MM.1S (cell line): Measurements from ENCODE around the gene SCO1.

ENCODE experiments used
- DNase-seq: peaks from one replicate; pipeline ENCODE4 v3.0.0-alpha.2; 2015
- H2AFZ ChIP-seq: fragments of 300-600 bp; sonication (generic); 2 replicates; pipeline ENCODE4 v1.6.0; 2016; ENCODE audit warnings: antibody characterized with exemption, low read length
- H3F3A ChIP-seq: fragments of 300-600 bp; sonication (generic); 2 replicates; pipeline ENCODE4 v1.6.1; 2016; ENCODE audit warnings: mild to moderate bottlenecking, antibody characterized with exemption, low read length, moderate library complexity, mixed read lengths; ENCODE audit not compliant: insufficient read depth
- H3K27ac ChIP-seq: fragments of 300-600 bp; sonication (generic); 2 replicates; pipeline ENCODE4 v1.5.1; 2016; ENCODE audit warnings: mild to moderate bottlenecking, low read length
- H3K27me3 ChIP-seq: fragments of 300-600 bp; sonication (generic); replicated peaks from 2 replicates; pipeline ENCODE4 v1.6.0; 2016; ENCODE audit warnings: low read length; ENCODE audit not compliant: insufficient read depth
- H3K36me3 ChIP-seq: fragments of 300-600 bp; sonication (generic); replicated peaks from 2 replicates; pipeline ENCODE4 v1.6.1; 2016; ENCODE audit warnings: mild to moderate bottlenecking, low read length, mixed read lengths; ENCODE audit not compliant: insufficient read depth
- H3K4me1 ChIP-seq: fragments of 300-600 bp; sonication (generic); 2 replicates; pipeline ENCODE4 v1.6.1; 2016; ENCODE audit warnings: low read length, mixed read lengths
- H3K4me2 ChIP-seq: fragments of 300-600 bp; sonication (generic); 2 replicates; pipeline ENCODE4 v1.6.0; 2016; ENCODE audit warnings: low read depth, low read length
- H3K4me3 ChIP-seq: fragments of 300-600 bp; sonication (generic); 2 replicates; pipeline ENCODE4 v1.5.1; 2016; ENCODE audit warnings: low read length, mixed read lengths
- H3K79me2 ChIP-seq: fragments of 300-600 bp; sonication (generic); 2 replicates; pipeline ENCODE4 v1.6.1; 2016; ENCODE audit warnings: mixed run types, low read length, mixed read lengths
- H3K9ac ChIP-seq: fragments of 300-600 bp; sonication (generic); 2 replicates; pipeline ENCODE4 v1.6.1; 2016; ENCODE audit warnings: low read length, mixed read lengths
- H3K9me2 ChIP-seq: fragments of 300-600 bp; sonication (generic); replicated peaks from 2 replicates; pipeline ENCODE4 v1.6.1; 2016; ENCODE audit warnings: mild to moderate bottlenecking, low read length, mixed read lengths; ENCODE audit not compliant: insufficient read depth
- H3K9me3 ChIP-seq: fragments of 300-600 bp; sonication (generic); replicated peaks from 2 replicates; pipeline ENCODE4 v1.6.1; 2016; ENCODE audit warnings: mild to moderate bottlenecking, low read length, mixed read lengths; ENCODE audit not compliant: insufficient read depth
- H4K20me1 ChIP-seq: fragments of 300-600 bp; sonication (generic); 2 replicates; pipeline ENCODE4 v1.6.1; 2016; ENCODE audit warnings: mild to moderate bottlenecking, low read length, moderate library complexity, mixed read lengths; ENCODE audit not compliant: insufficient read depth
- CTCF ChIP-seq: fragments of 300-600 bp; sonication (generic); IDR thresholded peaks from 2 replicates; pipeline ENCODE4 v1.5.1; 2016; ENCODE audit warnings: antibody characterized with exemption, low read length, mixed read lengths
- EZH2 ChIP-seq: fragments of 300-600 bp; sonication (generic); optimal IDR thresholded peaks from 2 replicates; pipeline ENCODE3; 2017; ENCODE audit warnings: low read depth, mild to moderate bottlenecking, antibody characterized with exemption, low read length, mixed read lengths
- EZH2phosphoT487 ChIP-seq: fragments of 300-600 bp; sonication (generic); IDR thresholded peaks from 2 replicates; pipeline ENCODE4 v1.6.1; 2018; ENCODE audit warnings: antibody characterized with exemption, low read length

SCO1 gene

GRCh38 chr17:10651927-10652326 lies 45.4 kb downstream of the SCO1 start:
- TF ChIP-seq EZH2 (no peak), EZH2phosphoT487 (no peak), CTCF (no peak)
- Histone ChIP-seq H3K27me3 (no peaks in the 10 kb centered on the region), H3F3A (no peaks in the 10 kb centered on the region), H4K20me1 (no peaks in the 10 kb centered on the region), H3K79me2 (no peaks in the 10 kb centered on the region), H3K27ac (no peak overlapping the region), H3K9ac (no peak overlapping the region), H2AFZ (no peak overlapping the region), H3K4me2 (no peak overlapping the region), H3K4me1 (no peaks in the 10 kb centered on the region), H3K36me3 (no peaks in the 10 kb centered on the region), H3K4me3 (no peak overlapping the region), H3K9me2 (no peaks in the 10 kb centered on the region), H3K9me3 (no peaks in the 10 kb centered on the region)
- no peak for DNase-seq

- no peak overlapping the region for H3K9ac ChIP-seq
- TF ChIP-seq EZH2phosphoT487 = no peak
- no peak for TF ChIP-seq CTCF
- TF ChIP-seq EZH2 = no peak
- H3K79me2 ChIP-seq = no peaks in the 10 kb centered on the region
- H3K27ac ChIP-seq = no peak overlapping the region
- no peak overlapping the region for H3K4me3 ChIP-seq
- H3K9me2 ChIP-seq = no peaks in the 10 kb centered on the region
- no peaks in the 10 kb centered on the region for H3K36me3 ChIP-seq
- no peaks in the 10 kb centered on the region for H3K27me3 ChIP-seq
- H4K20me1 ChIP-seq = no peaks in the 10 kb centered on the region
- no peak overlapping the region for H3K4me2 ChIP-seq
- DNase-seq = no peak
- no peak overlapping the region for H2AFZ ChIP-seq
- H3K9me3 ChIP-seq = no peaks in the 10 kb centered on the region
- no peaks in the 10 kb centered on the region for H3F3A ChIP-seq
- H3K4me1 ChIP-seq = no peaks in the 10 kb centered on the region
Observed at GRCh38 chr17:10649602-10650001, 47.7 kb downstream of the SCO1 start.

- H3K36me3 ChIP-seq = no peaks in the 10 kb centered on the region
- H3K27me3 ChIP-seq = no peaks in the 10 kb centered on the region
- no peak overlapping the region for H3K9ac ChIP-seq
- H3K79me2 ChIP-seq = no peaks in the 10 kb centered on the region
- no peaks in the 10 kb centered on the region for H3K9me2 ChIP-seq
- H3F3A ChIP-seq = no peaks in the 10 kb centered on the region
- no peaks in the 10 kb centered on the region for H3K4me1 ChIP-seq
- no peaks in the 10 kb centered on the region for H3K9me3 ChIP-seq
- TF ChIP-seq CTCF = no peak
- TF ChIP-seq EZH2phosphoT487 = no peak
- TF ChIP-seq EZH2 = no peak
- H3K27ac ChIP-seq = no peak overlapping the region
- no peak overlapping the region for H3K4me2 ChIP-seq
- H2AFZ ChIP-seq = no peak overlapping the region
- DNase-seq = no peak
- no peaks in the 10 kb centered on the region for H4K20me1 ChIP-seq
- H3K4me3 ChIP-seq = no peak overlapping the region
Observed at GRCh38 chr17:10648956-10649355, 48.4 kb downstream of the SCO1 start.
